Spleen (tissue), 7 donors: ENCODE measurements around the gene RUSF1.

Source experiments
- POLR2A ChIP-seq, 3 donors: fragments of 450-650 bp; IDR thresholded peaks; one replicate each; pipeline ENCODE4 v1.5.1; 2017; ENCODE audit warnings: antibody characterized with exemption in 3 of 3, mild to moderate bottlenecking in 1 of 3
- TF ChIP-seq, protein P1 (sequence below), 11 experiments: fragments of 200-600 bp in 7 of 11; fragments of 450-650 bp in 4 of 11; sonication (generic) in 4 of 11; IDR thresholded peaks in 8 of 11; conservative IDR thresholded peaks in 3 of 11; 1 replicate in 7 of 11; 2 replicates in 4 of 11; pipeline versions ENCODE4 v1.4.0 to v1.8.0; 2016 to 2021; ENCODE audit warnings: antibody characterized with exemption in 11 of 11, inconsistent platforms in 4 of 11, mild to moderate bottlenecking in 1 of 11
- donor health status: DM: no; HTN: no; CAD: no; lungs with moderate emphysema.
- donor health status: DM: no; HTN: no; CAD: no.
- donor health status: DM: no; HTN: no; CAD: no.

DNA sequence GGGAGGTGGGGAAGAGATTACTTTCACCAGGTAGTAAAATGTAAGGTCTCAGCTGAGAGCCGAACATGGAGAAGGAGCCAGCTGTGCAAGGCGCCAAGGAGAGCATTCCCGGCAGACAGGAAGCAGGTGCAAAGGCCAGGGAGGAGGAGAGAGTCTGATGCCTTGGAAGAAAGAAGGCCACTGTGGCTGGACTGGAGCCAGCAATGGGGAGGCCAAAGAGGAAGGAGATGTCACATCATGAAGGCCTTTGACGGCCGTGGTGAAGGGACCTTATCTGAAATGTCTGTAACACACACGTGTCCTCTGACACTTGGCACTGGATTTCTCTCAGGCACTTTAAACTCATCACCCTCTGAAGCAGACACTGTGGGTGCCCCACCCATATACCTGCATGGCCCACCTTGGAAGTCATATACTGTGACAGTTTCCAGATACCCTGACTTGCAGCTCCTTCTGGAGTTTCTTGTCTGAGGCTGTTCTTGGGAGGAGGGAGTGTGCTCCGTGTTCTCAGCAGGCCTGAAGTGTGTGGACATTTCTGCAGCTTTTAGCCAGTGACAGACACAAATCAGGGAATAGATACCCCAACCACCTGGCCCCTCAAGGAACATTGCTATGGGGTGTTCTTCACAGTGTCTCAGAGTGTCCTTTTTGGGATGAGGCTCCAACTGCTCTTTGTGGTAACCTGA is 27.2 kb downstream of the RUSF1 start:
- TF ChIP-seq, protein P1, sequence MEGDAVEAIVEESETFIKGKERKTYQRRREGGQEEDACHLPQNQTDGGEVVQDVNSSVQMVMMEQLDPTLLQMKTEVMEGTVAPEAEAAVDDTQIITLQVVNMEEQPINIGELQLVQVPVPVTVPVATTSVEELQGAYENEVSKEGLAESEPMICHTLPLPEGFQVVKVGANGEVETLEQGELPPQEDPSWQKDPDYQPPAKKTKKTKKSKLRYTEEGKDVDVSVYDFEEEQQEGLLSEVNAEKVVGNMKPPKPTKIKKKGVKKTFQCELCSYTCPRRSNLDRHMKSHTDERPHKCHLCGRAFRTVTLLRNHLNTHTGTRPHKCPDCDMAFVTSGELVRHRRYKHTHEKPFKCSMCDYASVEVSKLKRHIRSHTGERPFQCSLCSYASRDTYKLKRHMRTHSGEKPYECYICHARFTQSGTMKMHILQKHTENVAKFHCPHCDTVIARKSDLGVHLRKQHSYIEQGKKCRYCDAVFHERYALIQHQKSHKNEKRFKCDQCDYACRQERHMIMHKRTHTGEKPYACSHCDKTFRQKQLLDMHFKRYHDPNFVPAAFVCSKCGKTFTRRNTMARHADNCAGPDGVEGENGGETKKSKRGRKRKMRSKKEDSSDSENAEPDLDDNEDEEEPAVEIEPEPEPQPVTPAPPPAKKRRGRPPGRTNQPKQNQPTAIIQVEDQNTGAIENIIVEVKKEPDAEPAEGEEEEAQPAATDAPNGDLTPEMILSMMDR (IDR thresholded peaks at IDR 0.05 in 8 of 11, conservative IDR thresholded peaks at IDR 0.05 in 3 of 11) = no peak
- no peak for TF ChIP-seq POLR2A (IDR thresholded peaks at IDR 0.05)
